T-helper 17 cell (primary cell): Measurements from ENCODE around the gene TRIO. TPM values are rescaled to one million over a fixed set of nuclear protein-coding genes. Genes with fewer than 3 reads are reported as not detected.

Experiments used
- ATAC-seq: fragments of 150-1000 bp; cut with Tn5 transposase; 2 replicates; pipeline ENCODE4 v1.10.0; 2021; ENCODE audit warnings: mild to moderate bottlenecking, moderate library complexity
- DNase-seq, 3 donors: peaks; one replicate each; pipeline versions ENCODE4 v3.0.0 to v3.0.0-alpha.2; 2020 to 2021
- H3K9me3 ChIP-seq: one replicate; pipeline ENCODE4 v1.7.0; 2013; ENCODE audit warnings: low read length, mild to moderate bottlenecking; ENCODE audit not compliant: control insufficient read depth, poor library complexity, severe bottlenecking
- H3K27ac Mint-ChIP-seq: one replicate; pipeline ENCODE4 v1.8.0; 2022; ENCODE audit warnings: mild to moderate bottlenecking, moderate library complexity, mixed read lengths
- H3K27me3 Mint-ChIP-seq: one replicate; pipeline ENCODE4 v1.8.0; 2022; ENCODE audit warnings: mixed read lengths
- H3K36me3 Mint-ChIP-seq: one replicate; pipeline ENCODE4 v1.8.0; 2022; ENCODE audit warnings: low read depth, mixed read lengths
- H3K4me1 Mint-ChIP-seq: one replicate; pipeline ENCODE4 v1.8.0; 2022; ENCODE audit warnings: mild to moderate bottlenecking, mixed read lengths
- H3K4me3 Mint-ChIP-seq: one replicate; pipeline ENCODE4 v1.8.0; 2022; ENCODE audit warnings: mild to moderate bottlenecking, moderate library complexity, mixed read lengths
- total RNA-seq, 4 donors: library from RNA in 2 of 4; stranded (reverse) in 2 of 4; gene quantifications; one replicate each; pipeline ENCODE4 v1.2.3 and lab custom pipeline; 2022 to 2026

Gene TRIO
- total RNA-seq, 2 donors from 2014 or later: 19.3 to 19.5 TPM

- DNase-seq (no peak), ATAC-seq (no peak)
- no peaks in the 10 kb centered on the region for H3K27me3 Mint-ChIP-seq
- H3K4me3 Mint-ChIP-seq: no peak overlapping the region
- H3K27ac Mint-ChIP-seq: no peak overlapping the region
- H3K36me3 Mint-ChIP-seq: peaks cover 2% of the 10 kb centered on the region
- H3K4me1 Mint-ChIP-seq: peaks cover 2% of the 10 kb centered on the region
- H3K9me3 ChIP-seq: no peaks in the 10 kb centered on the region
Observed at GRCh38 chr5:14506140-14506538, 363.0 kb downstream of the TRIO start.

DNA sequence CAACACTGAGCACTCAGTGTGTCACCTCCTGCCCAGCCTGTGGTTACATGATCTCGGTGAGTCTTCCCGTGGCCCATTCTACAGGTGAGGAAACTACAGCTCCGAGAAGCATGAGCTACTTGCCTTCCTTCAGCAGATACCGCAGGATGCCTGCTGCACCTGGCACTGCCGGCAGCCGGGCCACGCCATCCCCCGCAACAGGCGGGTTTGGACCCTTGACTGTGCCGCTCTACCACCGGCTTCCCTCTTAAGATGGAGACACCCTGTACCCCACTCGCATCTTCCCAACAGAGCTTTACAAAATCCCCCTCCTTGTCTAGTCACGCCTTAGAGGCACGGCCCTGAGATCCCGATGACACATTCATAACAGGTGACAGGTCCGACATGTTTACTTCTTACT lies 363.5 kb downstream of the TRIO start:
- Mint-ChIP-seq H3K4me1 (peaks cover 2% of the 10 kb centered on the region), H3K4me3 (no peak overlapping the region), H3K27ac (no peak overlapping the region), H3K36me3 (peaks cover 2% of the 10 kb centered on the region), H3K27me3 (no peaks in the 10 kb centered on the region)
- DNase-seq (no peak), ATAC-seq (no peak)
- no peaks in the 10 kb centered on the region for H3K9me3 ChIP-seq

DNA sequence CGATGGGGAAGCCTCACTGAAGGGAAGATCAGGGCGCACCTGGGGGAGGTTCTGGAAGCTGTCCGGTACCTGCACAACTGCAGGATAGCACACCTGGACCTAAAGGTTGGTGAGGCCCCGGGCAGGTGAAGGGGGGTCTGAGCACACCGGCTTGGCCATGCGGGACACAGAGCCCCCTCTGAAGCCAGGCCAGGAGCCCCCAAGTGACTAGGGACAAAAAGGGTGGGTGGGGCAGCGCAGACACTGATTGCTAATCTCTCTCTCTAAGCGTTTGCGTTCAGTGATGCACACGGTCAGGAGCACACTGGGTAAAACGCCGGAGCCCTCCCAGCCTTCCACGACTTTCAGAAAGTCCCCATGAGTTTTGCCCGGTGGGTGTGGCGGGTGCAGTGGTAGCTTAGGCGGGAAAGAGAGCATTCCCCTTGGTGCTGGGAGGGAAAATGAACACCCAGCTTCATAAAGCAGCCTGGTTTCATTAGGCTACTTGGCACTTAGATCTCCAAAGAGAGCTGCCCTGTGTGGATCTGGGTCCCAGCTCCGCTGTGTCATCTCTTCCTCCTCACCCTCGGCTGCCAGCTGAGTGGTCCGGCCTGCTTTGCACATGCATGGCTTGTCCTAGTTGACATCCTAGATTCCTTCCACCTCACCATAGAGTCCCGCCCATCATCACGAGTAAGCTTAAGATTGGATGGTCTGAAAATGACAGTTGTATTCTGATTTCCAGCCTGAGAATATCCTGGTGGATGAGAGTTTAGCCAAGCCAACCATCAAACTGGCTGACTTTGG lies 364.2 kb downstream of the TRIO start:
- peaks cover 2% of the 10 kb centered on the region for H3K4me1 Mint-ChIP-seq
- no peaks in the 10 kb centered on the region for H3K9me3 ChIP-seq
- peaks cover 2% of the 10 kb centered on the region for H3K36me3 Mint-ChIP-seq
- no peak overlapping the region for H3K27ac Mint-ChIP-seq
- DNase-seq (no peak), ATAC-seq (no peak)
- no peaks in the 10 kb centered on the region for H3K27me3 Mint-ChIP-seq
- no peak overlapping the region for H3K4me3 Mint-ChIP-seq

DNA sequence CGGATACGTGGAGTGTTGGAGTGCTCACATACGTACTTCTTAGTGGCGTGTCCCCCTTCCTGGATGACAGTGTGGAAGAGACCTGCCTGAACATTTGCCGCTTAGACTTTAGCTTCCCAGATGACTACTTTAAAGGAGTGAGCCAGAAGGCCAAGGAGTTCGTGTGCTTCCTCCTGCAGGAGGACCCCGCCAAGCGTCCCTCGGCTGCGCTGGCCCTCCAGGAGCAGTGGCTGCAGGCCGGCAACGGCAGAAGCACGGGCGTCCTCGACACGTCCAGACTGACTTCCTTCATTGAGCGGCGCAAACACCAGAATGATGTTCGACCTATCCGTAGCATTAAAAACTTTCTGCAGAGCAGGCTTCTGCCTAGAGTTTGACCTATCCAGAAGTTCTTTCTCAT lies 364.9 kb downstream of the TRIO start:
- ATAC-seq: no peak
- no peak for DNase-seq
- Mint-ChIP-seq H3K4me3 (no peak overlapping the region), H3K36me3 (peaks cover 4% of the 10 kb centered on the region), H3K27me3 (no peaks in the 10 kb centered on the region), H3K4me1 (peaks cover 5% of the 10 kb centered on the region), H3K27ac (no peak overlapping the region)
- H3K9me3 ChIP-seq: no peaks in the 10 kb centered on the region

GRCh38 chr5:14509556-14509955 lies 366.4 kb downstream of the TRIO start:
- peaks cover 4% of the 10 kb centered on the region for H3K36me3 Mint-ChIP-seq
- DNase-seq (no peak), ATAC-seq (no peak)
- H3K4me3 Mint-ChIP-seq: no peak overlapping the region
- H3K27me3 Mint-ChIP-seq: no peaks in the 10 kb centered on the region
- no peak overlapping the region for H3K27ac Mint-ChIP-seq
- no peaks in the 10 kb centered on the region for H3K9me3 ChIP-seq
- H3K4me1 Mint-ChIP-seq: peaks cover 5% of the 10 kb centered on the region

DNA sequence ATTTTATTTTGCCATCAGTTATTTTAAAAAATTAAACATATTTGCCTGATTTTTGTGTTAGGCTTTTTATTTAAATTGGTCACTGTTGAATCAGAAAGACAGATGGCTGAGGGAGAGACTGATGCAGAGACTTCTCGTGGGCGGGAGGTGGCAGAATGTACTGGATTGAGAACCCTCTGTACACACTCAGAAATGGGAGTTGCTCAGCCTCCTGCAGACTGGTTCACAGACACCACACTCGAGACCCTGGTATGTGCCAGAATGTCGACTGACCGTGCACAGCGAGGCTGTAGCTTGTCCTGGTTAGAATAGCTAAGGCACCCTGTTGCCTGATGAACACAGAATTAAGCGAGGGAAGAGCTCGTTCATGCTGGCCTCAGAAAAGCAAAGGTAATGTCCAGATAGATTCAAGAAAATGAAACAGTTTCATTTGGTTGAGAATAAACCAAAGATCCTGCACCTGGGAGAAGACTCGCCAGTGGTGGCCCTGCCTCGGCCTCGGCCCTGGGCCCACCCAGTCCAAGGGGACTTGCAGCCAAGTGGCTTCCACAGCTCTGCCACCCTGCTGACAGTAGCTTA lies 367.1 kb downstream of the TRIO start:
- H3K4me3 Mint-ChIP-seq: no peak overlapping the region
- H3K27me3 Mint-ChIP-seq: no peaks in the 10 kb centered on the region

GRCh38 chr5:14510880-14511279 lies 367.7 kb downstream of the TRIO start:
- no peaks in the 10 kb centered on the region for H3K27me3 Mint-ChIP-seq
- H3K36me3 Mint-ChIP-seq: peaks cover 4% of the 10 kb centered on the region
- no peak overlapping the region for H3K27ac Mint-ChIP-seq
- ATAC-seq: no peak
- no peak for DNase-seq
- no peaks in the 10 kb centered on the region for H3K9me3 ChIP-seq
- H3K4me3 Mint-ChIP-seq: no peak overlapping the region
- peaks cover 5% of the 10 kb centered on the region for H3K4me1 Mint-ChIP-seq

More for the DNA sequence above, 367.1 kb downstream of the TRIO start:
- no peak for ATAC-seq
- peaks cover 5% of the 10 kb centered on the region for H3K4me1 Mint-ChIP-seq
- H3K9me3 ChIP-seq: no peaks in the 10 kb centered on the region
- no peak overlapping the region for H3K27ac Mint-ChIP-seq
- no peak for DNase-seq
- peaks cover 4% of the 10 kb centered on the region for H3K36me3 Mint-ChIP-seq

- Mint-ChIP-seq H3K27ac (no peak overlapping the region), H3K27me3 (no peaks in the 10 kb centered on the region), H3K4me1 (peaks cover 3% of the 10 kb centered on the region), H3K36me3 (peaks cover 2% of the 10 kb centered on the region), H3K4me3 (no peak overlapping the region)
- H3K9me3 ChIP-seq: no peaks in the 10 kb centered on the region
- no peak for ATAC-seq
- no peak for DNase-seq
Observed at GRCh38 chr5:14512574-14512973, 369.4 kb downstream of the TRIO start.

GRCh38 chr5:14513266-14513665 lies 370.1 kb downstream of the TRIO start:
- Mint-ChIP-seq H3K4me3 (no peak overlapping the region), H3K27me3 (no peaks in the 10 kb centered on the region), H3K36me3 (peaks cover 2% of the 10 kb centered on the region), H3K27ac (no peak overlapping the region), H3K4me1 (peaks cover 3% of the 10 kb centered on the region)
- no peak for DNase-seq
- H3K9me3 ChIP-seq: no peaks in the 10 kb centered on the region
- no peak for ATAC-seq

DNA sequence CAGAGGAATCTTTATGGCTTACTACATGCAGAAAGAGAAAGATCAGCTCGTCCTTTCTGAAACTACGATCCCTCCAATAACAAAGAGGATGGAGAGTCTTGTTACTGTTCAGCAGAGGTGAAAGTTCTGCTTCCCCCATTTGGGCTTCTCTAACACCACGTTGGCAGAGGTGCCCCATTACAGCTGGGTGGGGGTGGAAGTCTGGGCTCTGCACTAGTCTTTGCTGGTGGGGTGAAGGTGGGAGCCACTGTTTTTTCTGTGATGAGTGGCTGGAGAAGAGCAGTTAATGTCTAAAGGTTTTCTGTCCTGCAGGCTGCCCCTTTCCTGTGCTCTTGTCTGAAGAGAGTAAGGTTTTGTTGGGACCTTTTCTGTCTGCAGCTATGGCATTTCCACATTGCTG lies 373.8 kb downstream of the TRIO start:
- DNase-seq (no peak), ATAC-seq (no peak)
- no peak overlapping the region for H3K4me3 Mint-ChIP-seq
- peaks cover 11% of the 10 kb centered on the region for H3K27me3 Mint-ChIP-seq
- no peaks in the 10 kb centered on the region for H3K9me3 ChIP-seq
- H3K27ac Mint-ChIP-seq: no peak overlapping the region
- H3K36me3 Mint-ChIP-seq: peaks cover 4% of the 10 kb centered on the region
- peaks cover 3% of the 10 kb centered on the region for H3K4me1 Mint-ChIP-seq

DNA sequence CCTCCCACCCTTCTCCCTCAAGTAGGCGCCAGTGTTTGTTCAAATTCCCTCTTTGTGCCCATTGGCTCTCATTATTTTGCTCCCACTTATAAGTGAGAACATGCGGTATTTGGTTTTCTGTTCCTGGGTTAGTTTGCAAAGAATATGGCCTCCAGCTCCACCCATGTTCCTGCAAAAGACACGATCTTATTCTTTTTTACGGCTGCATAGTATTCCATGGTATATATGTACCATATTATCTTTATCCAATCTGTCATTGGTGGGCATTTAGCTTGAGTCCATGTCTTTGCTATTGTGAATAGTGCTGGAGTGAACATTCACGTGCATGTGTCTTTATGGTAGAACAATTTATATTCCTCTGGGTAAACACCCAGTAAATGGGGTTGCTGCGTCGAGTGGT lies 375.5 kb downstream of the TRIO start:
- no peak for DNase-seq
- H3K36me3 Mint-ChIP-seq: peaks cover 4% of the 10 kb centered on the region
- H3K4me1 Mint-ChIP-seq: no peaks in the 10 kb centered on the region
- no peaks in the 10 kb centered on the region for H3K9me3 ChIP-seq
- peaks cover 12% of the 10 kb centered on the region for H3K27me3 Mint-ChIP-seq
- no peak for ATAC-seq
- no peak overlapping the region for H3K27ac Mint-ChIP-seq
- no peak overlapping the region for H3K4me3 Mint-ChIP-seq

- H3K4me3 Mint-ChIP-seq: no peak overlapping the region
- H3K27me3 Mint-ChIP-seq: peaks cover 22% of the 10 kb centered on the region
- no peak overlapping the region for H3K27ac Mint-ChIP-seq
- H3K9me3 ChIP-seq: no peaks in the 10 kb centered on the region
- no peaks in the 10 kb centered on the region for H3K4me1 Mint-ChIP-seq
- DNase-seq (no peak), ATAC-seq (no peak)
- H3K36me3 Mint-ChIP-seq: peaks cover 6% of the 10 kb centered on the region
Observed at GRCh38 chr5:14521748-14522147, 378.6 kb downstream of the TRIO start.

- H3K27me3 Mint-ChIP-seq: peaks cover 22% of the 10 kb centered on the region
- no peaks in the 10 kb centered on the region for H3K9me3 ChIP-seq
- no peak overlapping the region for H3K27ac Mint-ChIP-seq
- no peaks in the 10 kb centered on the region for H3K4me1 Mint-ChIP-seq
- ATAC-seq (no peak), DNase-seq (no peak)
- peaks cover 6% of the 10 kb centered on the region for H3K36me3 Mint-ChIP-seq
- no peak overlapping the region for H3K4me3 Mint-ChIP-seq
Observed at GRCh38 chr5:14522721-14523120, 379.6 kb downstream of the TRIO start.
